HUES64 (cell line): ENCODE measurements around the gene GRM8.
A peak's percentile ranks its signal among the peaks of the same experiment; 100 is the strongest.

ENCODE experiments used
- H3K27ac ChIP-seq: 2 replicates; pipeline ENCODE4 v1.7.0; 2013; ENCODE audit warnings: low read depth, low read length, inconsistent platforms
- H3K27me3 ChIP-seq: 2 replicates; pipeline ENCODE4 v1.6.1; 2013; ENCODE audit warnings: mild to moderate bottlenecking, low read length; ENCODE audit not compliant: insufficient read depth
- H3K36me3 ChIP-seq: 2 replicates; pipeline ENCODE4 v1.6.1; 2013; ENCODE audit warnings: mild to moderate bottlenecking, low read length; ENCODE audit not compliant: insufficient read depth
- H3K4me1 ChIP-seq: 2 replicates; pipeline ENCODE4 v1.6.1; 2013; ENCODE audit warnings: mild to moderate bottlenecking, low read length, moderate library complexity; ENCODE audit not compliant: insufficient read depth
- H3K4me3 ChIP-seq: 2 replicates; pipeline ENCODE4 v1.5.1; 2013; ENCODE audit warnings: mild to moderate bottlenecking, low read length, moderate library complexity
- H3K9ac ChIP-seq: 2 replicates; pipeline ENCODE4 v1.6.1; 2013; ENCODE audit warnings: mild to moderate bottlenecking, low read depth, low read length
- H3K9me3 ChIP-seq: 2 replicates; pipeline ENCODE4 v1.6.1; 2013; ENCODE audit warnings: low read depth, low read length; ENCODE audit not compliant: insufficient read depth
- WGBS: fragments of 150-250, 120-280 bp; methylation state at CpG from one replicate; pipeline ENCODE4 v1.1.7; 2013; ENCODE audit warnings: missing lambda C conversion rate; 5-methylcytosine and 5-hydroxymethylcytosine counted together

Gene GRM8

GRCh38 chr7:127146746-127147536, 105.8 kb downstream of the GRM8 start:
- 93% methylated on average over 2 of the region's 4 CpGs for WGBS
- Histone ChIP-seq H3K27me3 (no peaks in the 10 kb centered on the region), H3K36me3 (no peaks in the 10 kb centered on the region), H3K9me3 (no peaks in the 10 kb centered on the region), H3K4me1 (no peaks in the 10 kb centered on the region), H3K4me3 (no peak overlapping the region), H3K27ac (no peak overlapping the region), H3K9ac (no peak overlapping the region)

GRCh38 chr7:127137146-127137545, 115.6 kb downstream of the GRM8 start:
- Histone ChIP-seq H3K4me3 (no peak overlapping the region), H3K36me3 (no peaks in the 10 kb centered on the region), H3K9ac (no peak overlapping the region), H3K9me3 (no peaks in the 10 kb centered on the region), H3K27me3 (no peaks in the 10 kb centered on the region), H3K4me1 (no peaks in the 10 kb centered on the region), H3K27ac (no peak overlapping the region)

- H3K27me3 ChIP-seq = no peaks in the 10 kb centered on the region
- H3K9ac ChIP-seq = no peak overlapping the region
- H3K36me3 ChIP-seq = no peaks in the 10 kb centered on the region
- no peak overlapping the region for H3K4me3 ChIP-seq
- H3K9me3 ChIP-seq = no peaks in the 10 kb centered on the region
- no peaks in the 10 kb centered on the region for H3K4me1 ChIP-seq
- no peak overlapping the region for H3K27ac ChIP-seq
- 90% methylated on average over 2 of the region's 2 CpGs for WGBS
These were observed 116.8 kb downstream of the GRM8 start for GRCh38 chr7:127135871-127136485.

DNA sequence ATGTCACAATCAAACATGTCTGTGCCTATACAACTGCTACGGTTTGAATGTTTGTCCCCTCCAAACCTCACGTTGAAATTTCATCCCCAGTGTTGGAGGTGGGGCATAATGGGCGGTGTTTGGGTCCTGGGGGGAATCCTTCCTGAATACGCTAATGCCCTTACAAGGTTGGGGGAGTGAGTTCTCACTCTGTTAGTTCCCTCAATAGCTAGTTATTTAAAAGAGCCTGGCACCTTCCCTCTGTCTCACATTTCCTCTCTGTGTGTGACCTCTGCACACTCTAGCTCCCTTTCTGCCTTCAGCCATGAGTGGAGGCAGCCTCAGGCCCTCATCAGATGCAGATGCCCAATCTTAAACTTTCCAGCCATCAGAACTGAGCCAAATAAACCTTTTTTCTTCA, 129.5 kb downstream of the GRM8 start:
- H3K9ac ChIP-seq = no peak overlapping the region
- no peaks in the 10 kb centered on the region for H3K36me3 ChIP-seq
- H3K4me1 ChIP-seq = peaks cover 13% of the 10 kb centered on the region; the same call in 1 of the 2 replicates
- H3K4me3 ChIP-seq = no peak overlapping the region
- no peaks in the 10 kb centered on the region for H3K27me3 ChIP-seq
- 68% methylated on average over 4 of the region's 4 CpGs for WGBS
- H3K27ac ChIP-seq = no peak overlapping the region
- no peaks in the 10 kb centered on the region for H3K9me3 ChIP-seq

GRCh38 chr7:127119517-127119916, 133.2 kb downstream of the GRM8 start:
- H3K27ac ChIP-seq = no peak overlapping the region
- H3K36me3 ChIP-seq = no peaks in the 10 kb centered on the region
- peaks cover 20% of the 10 kb centered on the region; the same call in 1 of the 2 replicates for H3K4me1 ChIP-seq
- WGBS = 96% methylated on average over 2 of the region's 2 CpGs
- H3K4me3 ChIP-seq = no peak overlapping the region
- H3K9ac ChIP-seq = no peak overlapping the region
- no peaks in the 10 kb centered on the region for H3K9me3 ChIP-seq
- H3K27me3 ChIP-seq = no peaks in the 10 kb centered on the region

DNA sequence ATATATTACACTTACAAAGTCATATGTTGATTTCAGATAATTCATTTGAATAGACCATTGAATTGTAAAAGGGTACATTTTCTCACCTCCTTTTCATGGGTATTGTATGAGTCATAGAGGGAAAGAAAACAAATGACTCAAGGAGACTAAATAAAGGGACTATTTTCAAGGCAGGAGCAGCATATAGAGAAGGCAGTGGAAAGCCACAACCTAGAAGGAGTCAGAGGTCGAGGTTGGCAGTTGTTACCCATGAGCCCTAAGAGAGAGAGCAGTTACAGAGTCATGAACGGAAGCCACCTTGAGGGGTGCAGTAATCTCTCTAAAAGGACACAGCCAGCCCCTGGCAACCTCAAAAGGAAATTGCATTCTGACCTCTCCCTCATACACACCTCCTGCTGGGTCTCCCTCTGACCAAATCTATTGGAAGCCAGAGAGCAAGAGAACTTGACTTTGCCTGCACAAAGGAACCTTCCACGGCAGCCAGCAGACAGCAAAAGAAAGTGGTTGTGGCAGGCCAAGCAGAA, 137.9 kb downstream of the GRM8 start:
- 38% methylated on average over 3 of the region's 3 CpGs for WGBS
- Histone ChIP-seq H3K27ac (peak overlapping the region; percentile 49; the same call in 1 of the 2 replicates), H3K9ac (no peak overlapping the region), H3K4me1 (peaks cover 13% of the 10 kb centered on the region; the same call in 1 of the 2 replicates), H3K9me3 (no peaks in the 10 kb centered on the region), H3K36me3 (no peaks in the 10 kb centered on the region), H3K27me3 (no peaks in the 10 kb centered on the region), H3K4me3 (no peak overlapping the region)

DNA sequence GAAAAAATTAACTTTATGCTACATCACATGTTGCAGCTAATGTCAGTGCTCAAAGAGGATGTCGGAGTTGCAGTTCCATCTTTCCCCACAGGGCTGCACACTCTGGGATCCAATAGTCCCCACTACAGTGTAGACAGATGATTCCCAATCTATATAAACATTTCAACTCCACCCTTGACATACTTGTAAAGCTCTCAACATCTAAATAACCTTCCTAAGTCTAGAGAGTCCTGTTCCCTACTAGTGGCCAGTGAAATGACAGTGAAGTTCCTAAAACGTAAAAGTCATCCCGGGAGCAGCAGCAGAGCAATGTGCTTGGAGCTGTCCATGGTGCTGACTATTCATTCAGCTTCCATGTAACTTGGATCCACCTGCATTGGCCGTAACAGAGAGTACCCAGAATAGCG, 145.1 kb downstream of the GRM8 start:
- Histone ChIP-seq H3K36me3 (no peaks in the 10 kb centered on the region), H3K9ac (no peak overlapping the region), H3K4me1 (no peaks in the 10 kb centered on the region), H3K9me3 (no peaks in the 10 kb centered on the region), H3K4me3 (no peak overlapping the region), H3K27ac (no peak overlapping the region), H3K27me3 (no peaks in the 10 kb centered on the region)
- 31% methylated on average over 5 of the region's 5 CpGs for WGBS

DNA sequence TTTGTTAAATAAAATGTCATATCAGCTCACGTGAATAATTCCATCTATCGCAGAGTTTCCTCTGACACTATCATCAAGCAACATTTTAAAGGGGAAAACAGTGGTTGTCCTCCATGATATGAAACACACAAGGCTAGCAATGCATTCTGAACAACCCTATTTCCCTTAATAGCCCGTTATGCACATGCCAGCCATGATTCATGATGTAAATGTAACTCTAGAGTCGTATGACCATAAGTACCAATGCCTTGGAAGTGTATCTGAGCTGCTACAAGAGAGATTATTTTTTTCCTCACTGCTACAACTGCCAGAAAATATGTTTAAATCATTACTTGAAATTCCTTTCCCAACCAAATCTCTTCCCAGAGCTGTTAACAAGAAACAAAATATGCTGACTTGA, 159.4 kb downstream of the GRM8 start:
- Histone ChIP-seq H3K36me3 (no peaks in the 10 kb centered on the region), H3K4me1 (no peaks in the 10 kb centered on the region), H3K9ac (no peak overlapping the region), H3K4me3 (no peak overlapping the region), H3K9me3 (no peaks in the 10 kb centered on the region), H3K27ac (no peak overlapping the region), H3K27me3 (no peaks in the 10 kb centered on the region)
- 97% methylated on average over 4 of the region's 4 CpGs for WGBS

DNA sequence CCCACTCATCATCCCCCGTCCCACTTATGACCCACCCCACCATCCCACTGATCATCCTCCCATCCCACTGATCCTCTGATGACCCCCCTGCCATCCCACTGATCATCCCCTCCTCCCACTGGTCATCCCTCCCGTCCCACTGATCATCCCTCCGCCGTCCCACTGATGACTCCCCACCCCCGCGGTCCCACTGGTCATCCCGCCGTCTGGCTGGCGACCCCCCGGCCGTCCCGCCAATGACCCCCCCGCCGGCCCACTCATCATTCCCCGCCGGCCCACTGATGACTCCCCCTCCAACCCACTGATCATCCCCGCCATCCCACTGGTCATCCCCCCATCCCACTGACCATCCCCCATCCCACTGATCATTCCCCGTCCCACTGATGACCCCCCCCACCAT, 161.1 kb downstream of the GRM8 start:
- H3K27me3 ChIP-seq = no peaks in the 10 kb centered on the region
- 96% methylated on average over 18 of the region's 18 CpGs for WGBS
- H3K9ac ChIP-seq = no peak overlapping the region
- H3K27ac ChIP-seq = no peak overlapping the region
- H3K36me3 ChIP-seq = no peaks in the 10 kb centered on the region
- no peaks in the 10 kb centered on the region for H3K9me3 ChIP-seq
- no peaks in the 10 kb centered on the region for H3K4me1 ChIP-seq
- no peak overlapping the region for H3K4me3 ChIP-seq

- H3K9me3 ChIP-seq = no peaks in the 10 kb centered on the region
- no peak overlapping the region for H3K4me3 ChIP-seq
- no peak overlapping the region for H3K9ac ChIP-seq
- no peaks in the 10 kb centered on the region for H3K36me3 ChIP-seq
- 82% methylated on average over 1 of the region's 1 CpG for WGBS
- H3K27ac ChIP-seq = no peak overlapping the region
- H3K27me3 ChIP-seq = no peaks in the 10 kb centered on the region
- H3K4me1 ChIP-seq = no peaks in the 10 kb centered on the region
These were observed 163.6 kb downstream of the GRM8 start for GRCh38 chr7:127089146-127089545.

GRCh38 chr7:127081539-127081938, 171.2 kb downstream of the GRM8 start:
- Histone ChIP-seq H3K27ac (no peak overlapping the region), H3K9me3 (no peaks in the 10 kb centered on the region)
- 94% methylated on average over 2 of the region's 3 CpGs for WGBS

More at GRCh38 chr7:127081539-127081938, 171.2 kb downstream of the GRM8 start:
- no peak overlapping the region for H3K4me3 ChIP-seq
- H3K36me3 ChIP-seq = no peaks in the 10 kb centered on the region
- no peaks in the 10 kb centered on the region for H3K27me3 ChIP-seq
- no peak overlapping the region for H3K9ac ChIP-seq
- H3K4me1 ChIP-seq = no peaks in the 10 kb centered on the region; the same call in 1 of the 2 replicates
